Endothelial cell of umbilical vein (primary cell): ENCODE results near the gene TSPAN13. TPM values are rescaled to one million over a fixed set of nuclear protein-coding genes. Genes with fewer than 3 reads are reported as not detected.

Source experiments
- BruUV-seq: library from RNA; stranded (reverse); fragments of 400-500 nt; replicated peaks from 2 replicates; lab custom pipeline; 2021; lab: Mats Ljungman, UMichigan
- CTCF ChIA-PET: fragments of 300-600, 350-600 bp; sonication (Branson Sonifier 250); formaldehyde crosslinking; loops from one replicate; lab custom pipeline; 2021; ENCODE audit warnings: antibody characterized with exemption, inconsistent platforms; lab: Charles Lee
- POLR2A ChIA-PET: fragments of 300-600, 350-600 bp; sonication (Branson Sonifier 250); formaldehyde crosslinking; loops from one replicate; lab custom pipeline; 2021; ENCODE audit warnings: antibody characterized with exemption, inconsistent platforms; lab: Charles Lee
- DNase-seq: peaks from one replicate; pipeline ENCODE4 v3.0.0-alpha.2; 2011; ENCODE audit warnings: low read depth, low spot score
- FAIRE-seq: peaks from 2 replicates; lab custom pipeline; 2011; peaks lifted over from hg19 to GRCh38; lab: Jason Lieb, UNC
- H2AFZ ChIP-seq: 2 replicates; pipeline ENCODE4 v1.6.0; 2012; ENCODE audit warnings: low read depth, low read length, control low read depth, inconsistent platforms
- H3K27ac ChIP-seq: 2 replicates; pipeline ENCODE4 v1.5.1; 2011; ENCODE audit warnings: low read depth, mild to moderate bottlenecking, control low read depth, low read length, moderate library complexity; ENCODE audit not compliant: insufficient read depth
- H3K27me3 ChIP-seq, 2 experiments: 2 replicates each; pipeline versions ENCODE4 v1.6.0 to v1.6.1; 2011; ENCODE audit warnings: low read length in 2 of 2, mixed read lengths in 1 of 2; ENCODE audit not compliant: control insufficient read depth in 2 of 2, insufficient read depth in 2 of 2
- H3K36me3 ChIP-seq, 2 experiments: 2 replicates in 1 of 2; 3 replicates in 1 of 2; pipeline ENCODE4 v1.5.1; 2011; ENCODE audit warnings: low read length in 2 of 2, mild to moderate bottlenecking in 1 of 2, moderate library complexity in 1 of 2; ENCODE audit not compliant: control insufficient read depth in 2 of 2, insufficient read depth in 2 of 2; ENCODE audit errors: extremely low read depth in 1 of 2
- H3K4me1 ChIP-seq: 3 replicates; pipeline ENCODE4 v1.5.1; 2011; ENCODE audit warnings: mild to moderate bottlenecking, low read length; ENCODE audit not compliant: control insufficient read depth, insufficient read depth; ENCODE audit errors: extremely low read depth
- H3K4me2 ChIP-seq: 2 replicates; pipeline ENCODE4 v1.6.1; 2011; ENCODE audit warnings: low read length, control low read depth, mixed read lengths; ENCODE audit not compliant: insufficient read depth
- H3K4me3 ChIP-seq, 3 experiments: fragments of 200-600 bp in 1 of 3; sonication (generic), shearing (Covaris generic) in 1 of 3; replicated peaks in 1 of 3; 2 replicates each; pipeline ENCODE4 v1.5.1; 2011 to 2016; ENCODE audit warnings: control low read depth in 3 of 3, low read length in 3 of 3, mild to moderate bottlenecking in 2 of 3, inconsistent platforms in 1 of 3, low read depth in 1 of 3, moderate library complexity in 1 of 3; ENCODE audit not compliant: insufficient read depth in 1 of 3
- H3K79me2 ChIP-seq: 2 replicates; pipeline ENCODE4 v1.6.0; 2012; ENCODE audit warnings: low read length, inconsistent platforms; ENCODE audit not compliant: control insufficient read depth, insufficient read depth
- H3K9ac ChIP-seq: replicated peaks from 2 replicates; pipeline ENCODE3; 2011; ENCODE audit warnings: low read length, control low read depth; ENCODE audit not compliant: insufficient read depth; ENCODE audit errors: extremely low read depth
- H3K9me1 ChIP-seq: replicated peaks from 3 replicates; pipeline ENCODE4 v1.6.0; 2011; ENCODE audit warnings: mild to moderate bottlenecking, low read length; ENCODE audit not compliant: control insufficient read depth, insufficient read depth; ENCODE audit errors: extremely low read depth
- H3K9me3 ChIP-seq: replicated peaks from 2 replicates; pipeline ENCODE4 v1.5.1; 2012; ENCODE audit warnings: low read length, inconsistent platforms; ENCODE audit not compliant: control insufficient read depth, insufficient read depth
- H4K20me1 ChIP-seq: replicated peaks from 2 replicates; pipeline ENCODE3; 2011; ENCODE audit warnings: mild to moderate bottlenecking, low read length; ENCODE audit not compliant: control insufficient read depth, insufficient read depth; ENCODE audit errors: extremely low read depth
- CTCF ChIP-seq, 2 donors: IDR thresholded peaks; 1 replicate in 1 of 2; 2 replicates in 1 of 2; pipeline ENCODE4 v1.5.1; 2011; ENCODE audit warnings: low read length in 2 of 2, mild to moderate bottlenecking in 2 of 2, moderate library complexity in 2 of 2, control low read depth in 1 of 2, inconsistent platforms in 1 of 2, low read depth in 1 of 2; ENCODE audit not compliant: insufficient read depth in 1 of 2; ENCODE audit errors: extremely low read depth in 1 of 2
- EZH2 ChIP-seq: IDR thresholded peaks from 2 replicates; pipeline ENCODE4 v1.6.1; 2012; ENCODE audit warnings: borderline replicate concordance, low read depth, mild to moderate bottlenecking, moderate library complexity, low read length, inconsistent platforms; ENCODE audit not compliant: severe bottlenecking
- FOS ChIP-seq: IDR thresholded peaks from 2 replicates; pipeline ENCODE4 v1.6.1; 2011; ENCODE audit warnings: mild to moderate bottlenecking, low read length, moderate library complexity, borderline replicate concordance; ENCODE audit not compliant: insufficient read depth
- GATA2 ChIP-seq: IDR thresholded peaks from 2 replicates; pipeline ENCODE4 v1.7.0; 2011; ENCODE audit warnings: low read depth, mild to moderate bottlenecking, moderate library complexity, mixed read lengths, low read length; ENCODE audit not compliant: insufficient read length, insufficient read depth
- JUN ChIP-seq: IDR thresholded peaks from 2 replicates; pipeline ENCODE4 v1.6.1; 2011; ENCODE audit warnings: borderline replicate concordance, low read depth; ENCODE audit not compliant: insufficient read length, insufficient read depth
- MAX ChIP-seq: IDR thresholded peaks from 2 replicates; pipeline ENCODE4 v1.6.1; 2011; ENCODE audit not compliant: insufficient read depth, insufficient read length
- MYC ChIP-seq: IDR thresholded peaks from one replicate; pipeline ENCODE4 v1.6.1; 2011; ENCODE audit warnings: mild to moderate bottlenecking, low read depth, low read length
- POLR2A ChIP-seq: IDR thresholded peaks from 2 replicates; pipeline ENCODE4 v1.6.1; 2012; ENCODE audit warnings: low read depth, mild to moderate bottlenecking, control low read depth, low read length
- POLR2AphosphoS5 ChIP-seq: IDR thresholded peaks from 2 replicates; pipeline ENCODE4 v1.6.1; 2012; ENCODE audit warnings: low read depth, mild to moderate bottlenecking, control low read depth, low read length, moderate library complexity; ENCODE audit not compliant: insufficient read depth
- dilution Hi-C: fragments of 300-500 bp; cut with MboI; formaldehyde crosslinking; loops from one replicate; pipeline ENCODE4 v1.15.0; 2019; ENCODE audit warnings: low sequenced_read_pairs; ENCODE audit not compliant: extremely low pct_ligation_motif_present
- intact Hi-C: fragments of 100-400 bp; cut with micrococcal nuclease; formaldehyde crosslinking; loops from one replicate; pipeline ENCODE4 v1.10.0; 2022
- polyA plus RNA-seq, 4 experiments: library from polyadenylated mRNA; depleted of rRNA in 3 of 4; stranded (reverse) in 3 of 4; unstranded in 1 of 4; fragments of >200 nt; gene quantifications; 2 replicates each; pipeline versions ENCODE4 v1.2.1 to v1.2.3, GENCODE V29; 2011 to 2012; ENCODE audit warnings: missing spikeins in 1 of 4
- total RNA-seq: library from RNA; stranded (reverse); gene quantifications from 2 replicates; pipeline ENCODE4 v1.2.3, GENCODE V29; 2021

Gene TSPAN13
- total and polyA plus RNA-seq, 2 donors (not counting 3 experiments of a cell fraction or from before 2014, with no cell fraction given), result 13.3 to 33.0 TPM

- H3K9ac ChIP-seq, result no peak overlapping the region
- H3K27me3 ChIP-seq, result no peaks in the 10 kb centered on the region
- BruUV-seq, result no TSS peak
- CTCF ChIA-PET, result no interaction called here
- no peaks in the 10 kb centered on the region for H4K20me1 ChIP-seq
- no peaks in the 10 kb centered on the region for H3K9me1 ChIP-seq
- H3K36me3 ChIP-seq, result no peaks in the 10 kb centered on the region
- no peak overlapping the region for H3K4me2 ChIP-seq
- H3K4me1 ChIP-seq, result no peaks in the 10 kb centered on the region
- dilution Hi-C loops (no loop called here), intact Hi-C loops (no loop called here)
- no peaks in the 10 kb centered on the region for H3K79me2 ChIP-seq
- no peak overlapping the region for H3K4me3 ChIP-seq
- FAIRE-seq, result no peak
- POLR2A ChIA-PET, result no interaction called here
- TF ChIP-seq POLR2A (no peak), MYC (no peak)
- H3K27ac ChIP-seq, result no peak overlapping the region
- H3K9me3 ChIP-seq, result no peaks in the 10 kb centered on the region
- no peak for DNase-seq
- H2AFZ ChIP-seq, result no peak overlapping the region
Observed at GRCh38 chr7:16730937-16731336, 22.6 kb upstream of the TSPAN13 start.

- Histone ChIP-seq H2AFZ (no peak overlapping the region), H3K4me1 (no peaks in the 10 kb centered on the region), H3K9me3 (no peaks in the 10 kb centered on the region), H3K9ac (no peak overlapping the region), H3K79me2 (no peaks in the 10 kb centered on the region), H3K9me1 (no peaks in the 10 kb centered on the region), H3K36me3 (no peaks in the 10 kb centered on the region), H4K20me1 (no peaks in the 10 kb centered on the region), H3K27me3 (no peaks in the 10 kb centered on the region), H3K27ac (no peak overlapping the region), H3K4me2 (no peak overlapping the region), H3K4me3 (no peak overlapping the region)
- DNase-seq (no peak), FAIRE-seq (no peak)
- no TSS peak for BruUV-seq
- CTCF ChIA-PET, result no interaction called here
- intact Hi-C loops, result no loop called here
- dilution Hi-C loops, result no loop called here
- no peak for TF ChIP-seq MAX
- no peak for TF ChIP-seq POLR2A
- no peak for TF ChIP-seq MYC
- TF ChIP-seq EZH2, result no peak
- TF ChIP-seq JUN, result no peak
- TF ChIP-seq FOS, result no peak
- TF ChIP-seq GATA2, result no peak
- TF ChIP-seq POLR2AphosphoS5, result no peak
- TF ChIP-seq CTCF (IDR thresholded peaks at IDR 0.05; ENCODE audit: extremely low read depth in 1 of 2, insufficient read depth in 1 of 2, low read depth in 1 of 2, low read length in 2 of 2), result no peak
- POLR2A ChIA-PET, result no interaction called here
Observed at GRCh38 chr7:16732828-16733227, 20.7 kb upstream of the TSPAN13 start.
